Activated CD8-positive, alpha-beta memory T cell treated with anti-CD3 and anti-CD28 coated beads, Interleukin-2, amount 50 U/mL, for 24 hours (primary cell): ENCODE data around the gene TSPY1.
"Not testable (repeated sequence)": the region's sequence is repeated elsewhere in the genome, so short reads cannot be mapped to it uniquely, and the experiment has no call there.

Source experiments
- DNase-seq: peaks from one replicate; pipeline ENCODE4 v3.0.0-alpha.2; 2020; ENCODE audit errors: extremely low read depth

TSPY1 gene, protein sequence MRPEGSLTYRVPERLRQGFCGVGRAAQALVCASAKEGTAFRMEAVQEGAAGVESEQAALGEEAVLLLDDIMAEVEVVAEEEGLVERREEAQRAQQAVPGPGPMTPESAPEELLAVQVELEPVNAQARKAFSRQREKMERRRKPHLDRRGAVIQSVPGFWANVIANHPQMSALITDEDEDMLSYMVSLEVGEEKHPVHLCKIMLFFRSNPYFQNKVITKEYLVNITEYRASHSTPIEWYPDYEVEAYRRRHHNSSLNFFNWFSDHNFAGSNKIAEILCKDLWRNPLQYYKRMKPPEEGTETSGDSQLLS

DNA sequence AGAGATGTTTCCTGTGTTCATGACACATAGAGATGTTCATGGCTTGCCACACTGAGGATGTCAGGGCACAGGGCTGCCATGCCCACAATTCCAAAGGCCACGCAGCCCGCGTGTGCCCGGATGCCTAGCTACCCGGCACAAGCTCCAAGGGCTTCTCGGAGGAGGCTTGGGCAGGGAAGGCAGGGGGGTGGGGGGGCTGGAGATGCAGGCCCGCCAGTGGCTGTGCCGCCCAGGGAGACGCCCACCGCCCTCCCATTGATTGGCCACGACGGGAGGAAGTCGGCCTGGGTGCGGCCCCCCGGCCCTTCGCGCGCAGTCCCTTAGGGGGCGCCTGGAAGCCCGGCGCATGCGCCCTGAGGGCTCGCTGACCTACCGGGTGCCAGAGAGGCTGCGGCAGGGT lies at the start of gene TSPY1:
TSS of gene TSPY1 (plus strand) at position 301 of the 400 bp plus-strand sequence. CDS start at position 347, 46 bp downstream.
- DNase-seq = not testable (repeated sequence)

DNA sequence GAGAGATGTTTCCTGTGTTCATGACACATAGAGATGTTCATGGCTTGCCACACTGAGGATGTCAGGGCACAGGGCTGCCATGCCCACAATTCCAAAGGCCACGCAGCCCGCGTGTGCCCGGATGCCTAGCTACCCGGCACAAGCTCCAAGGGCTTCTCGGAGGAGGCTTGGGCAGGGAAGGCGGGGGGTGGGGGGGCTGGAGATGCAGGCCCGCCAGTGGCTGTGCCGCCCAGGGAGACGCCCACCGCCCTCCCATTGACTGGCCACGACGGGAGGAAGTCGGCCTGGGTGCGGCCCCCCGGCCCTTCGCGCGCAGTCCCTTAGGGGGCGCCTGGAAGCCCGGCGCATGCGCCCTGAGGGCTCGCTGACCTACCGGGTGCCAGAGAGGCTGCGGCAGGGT lies 20.2 kb downstream of the TSPY1 start, which contains the start of gene TSPY9:
TSS of gene TSPY9 (plus strand) at position 301 of the 400 bp plus-strand sequence. CDS start at position 347, 46 bp downstream.
- DNase-seq = not testable (repeated sequence)

DNA sequence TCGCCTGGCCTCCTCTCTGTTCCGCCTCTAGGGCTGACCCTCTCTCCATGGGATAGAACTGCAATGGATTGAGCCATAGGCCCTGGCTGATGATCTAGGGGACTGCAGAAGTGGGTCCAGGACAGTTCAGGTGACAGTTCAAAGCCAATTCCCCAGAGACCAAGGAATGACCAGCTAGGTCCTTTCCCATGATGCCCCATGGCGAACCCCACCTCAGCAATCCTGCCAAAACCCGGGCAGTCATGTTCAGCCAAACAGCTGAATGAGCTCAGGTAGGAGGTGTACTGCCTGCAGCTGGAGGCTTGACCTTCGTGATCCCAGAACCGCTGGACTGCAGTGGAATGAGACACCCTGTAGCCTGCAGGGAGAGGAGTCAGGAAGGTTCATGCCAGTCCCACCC lies 37.6 kb downstream of the TSPY1 start:
- DNase-seq = not testable (repeated sequence)

DNA sequence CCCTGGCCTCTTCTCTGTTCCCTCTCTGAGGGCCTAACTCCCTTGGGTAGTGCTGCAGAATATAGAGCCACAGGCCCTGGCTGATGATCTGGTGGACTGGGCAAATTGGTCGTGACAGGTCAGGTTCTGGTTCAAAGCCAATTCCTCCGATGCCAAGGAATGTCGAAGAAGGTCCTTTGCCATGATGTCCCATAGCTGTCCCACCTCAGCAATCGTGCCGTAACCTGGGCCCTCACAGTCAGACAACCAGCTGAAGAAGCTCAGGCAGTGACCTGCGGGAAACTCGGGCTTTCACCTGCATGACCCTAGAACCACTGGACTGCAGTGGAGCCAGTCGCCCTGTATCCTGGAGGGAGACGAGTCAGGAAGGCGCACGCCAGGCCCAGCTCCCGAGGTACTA lies 49.5 kb downstream of the TSPY1 start:
- not testable (repeated sequence) for DNase-seq
